Neuronal stem cell (in vitro differentiated cells): Measurements from ENCODE around the gene PYY.
A peak's percentile ranks its signal among the peaks of the same experiment; 100 is the strongest.

Source experiments
- DNase-seq: peaks from one replicate; pipeline ENCODE4 v3.0.0-alpha.2; 2013; ENCODE audit warnings: low spot score
- H2AFZ ChIP-seq: one replicate; pipeline ENCODE4 v1.6.1; 2013; ENCODE audit warnings: mild to moderate bottlenecking, low read length, inconsistent platforms
- H2AK5ac ChIP-seq: 2 replicates; pipeline ENCODE4 v1.6.1; 2013; ENCODE audit warnings: low read depth, mild to moderate bottlenecking, inconsistent platforms, low read length, moderate library complexity, mixed read lengths
- H2BK120ac ChIP-seq: 2 replicates; pipeline ENCODE4 v1.6.1; 2013; ENCODE audit warnings: low read depth, mild to moderate bottlenecking, inconsistent platforms, low read length, moderate library complexity, mixed read lengths
- H2BK12ac ChIP-seq: one replicate; pipeline ENCODE4 v1.6.1; 2013; ENCODE audit warnings: low read length, inconsistent platforms
- H2BK15ac ChIP-seq: 2 replicates; pipeline ENCODE4 v1.6.1; 2013; ENCODE audit warnings: mild to moderate bottlenecking, low read length, inconsistent platforms, mixed read lengths
- H2BK5ac ChIP-seq: one replicate; pipeline ENCODE4 v1.6.1; 2013; ENCODE audit warnings: inconsistent platforms, mild to moderate bottlenecking, low read length, moderate library complexity
- H3K14ac ChIP-seq: one replicate; pipeline ENCODE4 v1.6.1; 2013; ENCODE audit warnings: low read length, inconsistent platforms
- H3K18ac ChIP-seq: 2 replicates; pipeline ENCODE4 v1.6.1; 2013; ENCODE audit warnings: low read length, inconsistent platforms
- H3K23ac ChIP-seq: 2 replicates; pipeline ENCODE4 v1.6.1; 2013; ENCODE audit warnings: low read depth, mild to moderate bottlenecking, mixed read lengths, low read length, inconsistent platforms; ENCODE audit not compliant: poor library complexity
- H3K27ac ChIP-seq: replicated peaks from 3 replicates; pipeline ENCODE4 v1.5.1; 2013; ENCODE audit warnings: low read length, inconsistent platforms
- H3K27me3 ChIP-seq, 3 experiments: 2 replicates each; pipeline ENCODE4 v1.6.1; 2013; ENCODE audit warnings: low read length in 3 of 3, mild to moderate bottlenecking in 2 of 3, inconsistent platforms in 1 of 3, low read depth in 1 of 3, mixed read lengths in 1 of 3, moderate library complexity in 1 of 3; ENCODE audit not compliant: control insufficient read depth in 3 of 3, insufficient read depth in 3 of 3
- H3K36me3 ChIP-seq, 2 donors: replicated peaks in 1 of 2; 2 replicates each; pipeline ENCODE4 v1.6.1; 2013; ENCODE audit warnings: low read length in 2 of 2; ENCODE audit not compliant: control insufficient read depth in 2 of 2, insufficient read depth in 2 of 2
- H3K4ac ChIP-seq: 2 replicates; pipeline ENCODE4 v1.6.1; 2013; ENCODE audit warnings: inconsistent platforms, mild to moderate bottlenecking, low read length, moderate library complexity
- H3K4me1 ChIP-seq, 2 donors: 1 replicate in 1 of 2; 2 replicates in 1 of 2; pipeline ENCODE4 v1.6.1; 2013; ENCODE audit warnings: low read length in 2 of 2, low read depth in 1 of 2; ENCODE audit not compliant: control insufficient read depth in 2 of 2, insufficient read depth in 1 of 2
- H3K4me2 ChIP-seq: one replicate; pipeline ENCODE4 v1.6.1; 2013; ENCODE audit warnings: mild to moderate bottlenecking, low read length, inconsistent platforms; ENCODE audit not compliant: insufficient read depth, poor library complexity, severe bottlenecking
- H3K4me3 ChIP-seq, 2 donors: 2 replicates each; pipeline ENCODE4 v1.5.1; 2013; ENCODE audit warnings: low read length in 2 of 2, mild to moderate bottlenecking in 2 of 2, inconsistent platforms in 1 of 2, moderate library complexity in 1 of 2
- H3K79me1 ChIP-seq: one replicate; pipeline ENCODE4 v1.6.1; 2013; ENCODE audit warnings: low read depth, mild to moderate bottlenecking, inconsistent platforms, low read length, moderate library complexity
- H3K9ac ChIP-seq: one replicate; pipeline ENCODE4 v1.6.1; 2013; ENCODE audit warnings: mild to moderate bottlenecking, low read depth, low read length, inconsistent platforms; ENCODE audit not compliant: poor library complexity
- H3K9me3 ChIP-seq, 2 donors: replicated peaks in 1 of 2; 2 replicates each; pipeline versions ENCODE3 to v1.6.1; 2013; ENCODE audit warnings: low read length in 2 of 2, mild to moderate bottlenecking in 2 of 2, inconsistent platforms in 1 of 2, low read depth in 1 of 2, mixed read lengths in 1 of 2, moderate library complexity in 1 of 2; ENCODE audit not compliant: control insufficient read depth in 2 of 2, insufficient read depth in 1 of 2
- H4K8ac ChIP-seq: one replicate; pipeline ENCODE4 v1.6.1; 2013; ENCODE audit warnings: low read depth, mild to moderate bottlenecking, inconsistent platforms, low read length, moderate library complexity
- H4K91ac ChIP-seq: one replicate; pipeline ENCODE4 v1.6.1; 2013; ENCODE audit warnings: low read length, low read depth, mild to moderate bottlenecking, inconsistent platforms; ENCODE audit not compliant: poor library complexity
- WGBS, 2 donors: extraction: QIAGEN DNeasy Blood & Tissue Kit; methylation state at CpG; one replicate each; pipeline ENCODE4 v1.1.7; 2013; ENCODE audit warnings: missing lambda C conversion rate in 2 of 2, mixed read lengths in 1 of 2; ENCODE audit not compliant: insufficient read length in 2 of 2, insufficient replicate concordance in 1 of 2; ENCODE audit errors: extremely low coverage in 2 of 2; 5-methylcytosine and 5-hydroxymethylcytosine counted together

PYY gene

GRCh38 chr17:43952351-43952723 lies 1.4 kb downstream of the PYY start:
- no CpG with 5 or more reads among the region's 19 CpGs for WGBS, 2 donors
- Histone ChIP-seq H2BK120ac (no peak overlapping the region), H2BK5ac (no peak overlapping the region), H3K14ac (no peak overlapping the region), H2AK5ac (peak overlapping the region; percentile 23), H3K23ac (no peak overlapping the region), H2BK15ac (peak overlapping the region; percentile 35), H3K18ac (peak overlapping the region; percentile 89), H3K4ac (no peak overlapping the region), H3K79me1 (no peaks in the 10 kb centered on the region), H3K36me3 (no peaks in the 10 kb centered on the region), H3K9me3 (no peaks in the 10 kb centered on the region), H2BK12ac (no peak overlapping the region), H3K9ac (peak overlapping the region; percentile 85), H4K91ac (no peak overlapping the region), H3K4me1 (peaks cover 0 to 8% of the 10 kb centered on the region in 2 donors), H2AFZ (peak overlapping the region; percentile 53), H4K8ac (no peak overlapping the region), H3K27ac (no peak overlapping the region), H3K27me3 (peaks cover 0 to 85% (median 45%) of the 10 kb centered on the region in 3 experiments), H3K4me3 (peak overlapping the region in 1 of 2 donors; percentile 87), H3K4me2 (peak overlapping the region; percentile 64)
- no peak for DNase-seq

- peak overlapping the region; percentile 89 for H3K18ac ChIP-seq
- H3K4me3 ChIP-seq, result peak overlapping the region in 1 of 2 donors; percentile 87
- H2BK5ac ChIP-seq, result no peak overlapping the region
- H2BK12ac ChIP-seq, result no peak overlapping the region
- H2AK5ac ChIP-seq, result no peak overlapping the region
- no peak overlapping the region for H3K14ac ChIP-seq
- no peak overlapping the region for H3K9ac ChIP-seq
- no peak overlapping the region for H2AFZ ChIP-seq
- H3K27ac ChIP-seq, result no peak overlapping the region
- no peak overlapping the region for H4K8ac ChIP-seq
- H3K36me3 ChIP-seq, result no peaks in the 10 kb centered on the region
- no peaks in the 10 kb centered on the region for H3K9me3 ChIP-seq
- DNase-seq, result no peak
- no CpG with 5 or more reads among the region's 4 CpGs for WGBS, 2 donors
- no peak overlapping the region for H3K4ac ChIP-seq
- H2BK120ac ChIP-seq, result no peak overlapping the region
- H2BK15ac ChIP-seq, result no peak overlapping the region
- H3K27me3 ChIP-seq, result peaks cover 0 to 90% (median 45%) of the 10 kb centered on the region in 3 experiments
- no peak overlapping the region for H3K23ac ChIP-seq
- H3K79me1 ChIP-seq, result no peaks in the 10 kb centered on the region
- peaks cover 2 to 10% of the 10 kb centered on the region in 2 donors for H3K4me1 ChIP-seq
- H3K4me2 ChIP-seq, result peak overlapping the region; percentile 64
- no peak overlapping the region for H4K91ac ChIP-seq
These were observed 2.0 kb downstream of the PYY start for GRCh38 chr17:43951750-43952149.

- Histone ChIP-seq H3K4ac (no peak overlapping the region), H3K27ac (no peak overlapping the region), H2AK5ac (no peak overlapping the region), H3K9me3 (no peaks in the 10 kb centered on the region), H3K79me1 (no peaks in the 10 kb centered on the region), H3K9ac (no peak overlapping the region), H2BK15ac (no peak overlapping the region), H2BK120ac (no peak overlapping the region), H3K14ac (no peak overlapping the region), H3K4me3 (peak overlapping the region in 1 of 2 donors; percentile 10), H3K4me1 (peaks cover 10 to 13% of the 10 kb centered on the region in 2 donors), H4K8ac (no peak overlapping the region), H3K18ac (no peak overlapping the region), H4K91ac (no peak overlapping the region), H3K27me3 (peaks cover 0 to 91% (median 45%) of the 10 kb centered on the region in 3 experiments), H2BK5ac (no peak overlapping the region), H3K4me2 (no peak overlapping the region), H2BK12ac (no peak overlapping the region), H2AFZ (no peak overlapping the region), H3K36me3 (no peaks in the 10 kb centered on the region), H3K23ac (no peak overlapping the region)
- WGBS, 2 donors, result no CpG with 5 or more reads among the region's 2 CpGs
- no peak for DNase-seq
These were observed 3.2 kb downstream of the PYY start for GRCh38 chr17:43950554-43950953.

GRCh38 chr17:43949781-43950180 lies 4.0 kb downstream of the PYY start:
- H4K91ac ChIP-seq, result no peak overlapping the region
- H3K4me1 ChIP-seq, result peaks cover 10 to 13% of the 10 kb centered on the region in 2 donors
- no peaks in the 10 kb centered on the region for H3K9me3 ChIP-seq
- H3K36me3 ChIP-seq, result no peaks in the 10 kb centered on the region
- H3K4me2 ChIP-seq, result no peak overlapping the region
- H2AFZ ChIP-seq, result no peak overlapping the region
- no peak overlapping the region for H2BK15ac ChIP-seq
- no peak overlapping the region for H3K27ac ChIP-seq
- no peak overlapping the region for H3K14ac ChIP-seq
- H2AK5ac ChIP-seq, result no peak overlapping the region
- peaks cover 0 to 83% (median 41%) of the 10 kb centered on the region in 3 experiments for H3K27me3 ChIP-seq
- no peak overlapping the region for H3K4me3 ChIP-seq
- no peak overlapping the region for H3K18ac ChIP-seq
- no peak overlapping the region for H3K4ac ChIP-seq
- no peak for DNase-seq
- H2BK12ac ChIP-seq, result no peak overlapping the region
- H4K8ac ChIP-seq, result no peak overlapping the region
- no peak overlapping the region for H3K9ac ChIP-seq
- H2BK5ac ChIP-seq, result no peak overlapping the region
- H3K79me1 ChIP-seq, result no peaks in the 10 kb centered on the region
- WGBS, 2 donors, result no CpG with 5 or more reads among the region's 4 CpGs
- H3K23ac ChIP-seq, result no peak overlapping the region
- H2BK120ac ChIP-seq, result no peak overlapping the region
